SK-N-SH treated with all-trans-retinoic acid at 6 μM for 48 hours (cell line): ENCODE measurements around the gene CHCHD1.

Experiments used
- ARNTL ChIP-seq: fragments of 450-650 bp; formaldehyde crosslinking; IDR thresholded peaks from 2 replicates; pipeline ENCODE4 v1.5.0; 2020; ENCODE audit warnings: low read depth, mild to moderate bottlenecking, moderate library complexity, borderline replicate concordance
- BACH2 ChIP-seq: fragments of 250-450 bp; sonication (Bioruptor Pico); IDR thresholded peaks from 2 replicates; pipeline ENCODE4 v1.9.0; 2021; ENCODE audit warnings: mild to moderate bottlenecking, borderline replicate concordance
- GLIS3 ChIP-seq: fragments of 250-450 bp; sonication (Bioruptor Pico); IDR thresholded peaks from 2 replicates; pipeline ENCODE4 v1.5.0; 2020; ENCODE audit warnings: mild to moderate bottlenecking, moderate library complexity
- SNAI2 ChIP-seq: fragments of 250-450 bp; sonication (Bioruptor Pico); IDR thresholded peaks from 2 replicates; pipeline ENCODE4 v1.5.0; 2020; ENCODE audit warnings: mild to moderate bottlenecking, moderate library complexity
- TOX ChIP-seq: fragments of 250-450 bp; sonication (Bioruptor Pico); IDR thresholded peaks from 2 replicates; pipeline ENCODE4 v1.8.0; 2021; ENCODE audit warnings: mild to moderate bottlenecking, moderate library complexity, borderline replicate concordance
- ZFP30 ChIP-seq: fragments of 450-650 bp; formaldehyde crosslinking; IDR thresholded peaks from 2 replicates; pipeline ENCODE4 v1.5.0; 2022; ENCODE audit warnings: mild to moderate bottlenecking, moderate library complexity
- ZNF70 ChIP-seq: fragments of 450-650 bp; formaldehyde crosslinking; IDR thresholded peaks from 2 replicates; pipeline ENCODE4 v1.5.0; 2020; ENCODE audit warnings: mild to moderate bottlenecking, moderate library complexity
- TF ChIP-seq, protein P1 (sequence below): fragments of 250-450 bp; sonication (Bioruptor Pico); IDR thresholded peaks from 2 replicates; pipeline ENCODE4 v1.5.1; 2020; ENCODE audit warnings: low read depth, mild to moderate bottlenecking, moderate library complexity
- TF ChIP-seq, protein P2 (sequence below): fragments of 250-450 bp; sonication (Bioruptor Pico); IDR thresholded peaks from 2 replicates; pipeline ENCODE4 v1.5.1; 2021; ENCODE audit warnings: mild to moderate bottlenecking, moderate library complexity
- TF ChIP-seq, protein P3 (sequence below): fragments of 250-450 bp; sonication (Bioruptor Pico); IDR thresholded peaks from 2 replicates; pipeline ENCODE4 v1.8.0; 2020; ENCODE audit warnings: mild to moderate bottlenecking, moderate library complexity, borderline replicate concordance

- TF ChIP-seq, protein P1, sequence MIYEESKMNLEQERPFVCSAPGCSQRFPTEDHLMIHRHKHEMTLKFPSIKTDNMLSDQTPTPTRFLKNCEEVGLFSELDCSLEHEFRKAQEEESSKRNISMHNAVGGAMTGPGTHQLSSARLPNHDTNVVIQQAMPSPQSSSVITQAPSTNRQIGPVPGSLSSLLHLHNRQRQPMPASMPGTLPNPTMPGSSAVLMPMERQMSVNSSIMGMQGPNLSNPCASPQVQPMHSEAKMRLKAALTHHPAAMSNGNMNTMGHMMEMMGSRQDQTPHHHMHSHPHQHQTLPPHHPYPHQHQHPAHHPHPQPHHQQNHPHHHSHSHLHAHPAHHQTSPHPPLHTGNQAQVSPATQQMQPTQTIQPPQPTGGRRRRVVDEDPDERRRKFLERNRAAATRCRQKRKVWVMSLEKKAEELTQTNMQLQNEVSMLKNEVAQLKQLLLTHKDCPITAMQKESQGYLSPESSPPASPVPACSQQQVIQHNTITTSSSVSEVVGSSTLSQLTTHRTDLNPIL (CRISPR knock-in tag): no peak
- TF ChIP-seq, protein P2, sequence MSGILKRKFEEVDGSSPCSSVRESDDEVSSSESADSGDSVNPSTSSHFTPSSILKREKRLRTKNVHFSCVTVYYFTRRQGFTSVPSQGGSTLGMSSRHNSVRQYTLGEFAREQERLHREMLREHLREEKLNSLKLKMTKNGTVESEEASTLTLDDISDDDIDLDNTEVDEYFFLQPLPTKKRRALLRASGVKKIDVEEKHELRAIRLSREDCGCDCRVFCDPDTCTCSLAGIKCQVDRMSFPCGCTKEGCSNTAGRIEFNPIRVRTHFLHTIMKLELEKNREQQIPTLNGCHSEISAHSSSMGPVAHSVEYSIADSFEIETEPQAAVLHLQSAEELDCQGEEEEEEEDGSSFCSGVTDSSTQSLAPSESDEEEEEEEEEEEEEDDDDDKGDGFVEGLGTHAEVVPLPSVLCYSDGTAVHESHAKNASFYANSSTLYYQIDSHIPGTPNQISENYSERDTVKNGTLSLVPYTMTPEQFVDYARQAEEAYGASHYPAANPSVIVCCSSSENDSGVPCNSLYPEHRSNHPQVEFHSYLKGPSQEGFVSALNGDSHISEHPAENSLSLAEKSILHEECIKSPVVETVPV (CRISPR knock-in tag): no peak
- TF ChIP-seq ZFP30 (CRISPR knock-in tag): no peak
- TF ChIP-seq, protein P3, sequence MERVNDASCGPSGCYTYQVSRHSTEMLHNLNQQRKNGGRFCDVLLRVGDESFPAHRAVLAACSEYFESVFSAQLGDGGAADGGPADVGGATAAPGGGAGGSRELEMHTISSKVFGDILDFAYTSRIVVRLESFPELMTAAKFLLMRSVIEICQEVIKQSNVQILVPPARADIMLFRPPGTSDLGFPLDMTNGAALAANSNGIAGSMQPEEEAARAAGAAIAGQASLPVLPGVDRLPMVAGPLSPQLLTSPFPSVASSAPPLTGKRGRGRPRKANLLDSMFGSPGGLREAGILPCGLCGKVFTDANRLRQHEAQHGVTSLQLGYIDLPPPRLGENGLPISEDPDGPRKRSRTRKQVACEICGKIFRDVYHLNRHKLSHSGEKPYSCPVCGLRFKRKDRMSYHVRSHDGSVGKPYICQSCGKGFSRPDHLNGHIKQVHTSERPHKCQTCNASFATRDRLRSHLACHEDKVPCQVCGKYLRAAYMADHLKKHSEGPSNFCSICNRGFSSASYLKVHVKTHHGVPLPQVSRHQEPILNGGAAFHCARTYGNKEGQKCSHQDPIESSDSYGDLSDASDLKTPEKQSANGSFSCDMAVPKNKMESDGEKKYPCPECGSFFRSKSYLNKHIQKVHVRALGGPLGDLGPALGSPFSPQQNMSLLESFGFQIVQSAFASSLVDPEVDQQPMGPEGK (CRISPR knock-in tag): no peak
- TF ChIP-seq TOX (CRISPR knock-in tag): no peak
- TF ChIP-seq GLIS3 (CRISPR knock-in tag): no peak
- TF ChIP-seq ARNTL (CRISPR knock-in tag): no peak
- TF ChIP-seq BACH2 (CRISPR knock-in tag): no peak
- no peak for TF ChIP-seq SNAI2 (CRISPR knock-in tag)
- no peak for TF ChIP-seq ZNF70 (CRISPR knock-in tag)
Observed at GRCh38 chr10:73810735-73811465, 29.1 kb downstream of the CHCHD1 start.
